Measurements from ENCODE around the gene ANKRD44.

DNA sequence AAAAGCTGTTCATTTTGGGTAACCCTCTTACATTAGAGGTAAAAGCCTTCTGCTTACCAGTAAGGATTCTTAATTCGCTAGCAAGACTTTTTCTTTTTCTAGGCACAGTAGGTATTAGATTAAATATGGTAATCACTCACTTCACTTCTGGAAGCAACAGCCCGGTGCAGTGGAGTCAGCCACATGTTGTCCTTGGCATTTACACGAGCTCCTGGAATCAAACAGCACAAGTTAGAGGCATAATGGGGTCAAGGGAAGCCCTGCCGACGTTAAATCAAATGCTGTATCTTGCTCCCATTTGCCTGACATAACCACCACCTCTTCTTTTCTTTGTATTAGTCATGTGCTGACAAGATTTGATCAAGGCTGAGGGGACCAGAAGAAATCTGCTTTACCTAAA is 174.1 kb downstream of the ANKRD44 start:
- TF ChIP-seq EZH2 (IDR thresholded peaks at IDR 0.05; ENCODE audit: insufficient read depth, poor library complexity, severe bottlenecking) (no peak), EZH2phosphoT487 (IDR thresholded peaks at IDR 0.05; ENCODE audit: insufficient read depth, low read depth) (no peak)
